H1 (cell line): Measurements from ENCODE around the gene SEMA6A. TPM values are rescaled to one million over a fixed set of nuclear protein-coding genes. Genes with fewer than 3 reads are reported as not detected.

ENCODE experiments used
- CTCF ChIA-PET: fragments of 300-600 bp; sonication (Branson Sonifier 250); formaldehyde crosslinking; loops from one replicate; lab custom pipeline; 2021; ENCODE audit not compliant: partially characterized antibody; lab: Charles Lee
- POLR2A ChIA-PET: fragments of 300-600 bp; sonication (Branson Sonifier 250); formaldehyde crosslinking; loops from one replicate; lab custom pipeline; 2021; ENCODE audit warnings: inconsistent platforms; ENCODE audit not compliant: partially characterized antibody; lab: Charles Lee
- DNase-seq, 2 experiments: peaks; one replicate each; pipeline versions ENCODE4 v3.0.0 to v3.0.0-alpha.2; 2010 to 2022; ENCODE audit warnings: low spot score in 2 of 2, low read depth in 1 of 2, mixed read lengths in 1 of 2
- FAIRE-seq: peaks from 2 replicates; lab custom pipeline; 2011; peaks lifted over from hg19 to GRCh38; lab: Jason Lieb, UNC
- H2AFZ ChIP-seq: 2 replicates; pipeline ENCODE4 v1.8.1; 2012; ENCODE audit warnings: low read length, inconsistent platforms
- H2AK5ac ChIP-seq: 2 replicates; pipeline ENCODE4 v1.6.1; 2013; ENCODE audit warnings: low read depth, low read length
- H2BK120ac ChIP-seq: replicated peaks from 2 replicates; pipeline ENCODE3; 2013; ENCODE audit warnings: low read depth, low read length, inconsistent platforms
- H2BK12ac ChIP-seq: 2 replicates; pipeline ENCODE4 v1.6.1; 2013; ENCODE audit warnings: low read depth, low read length
- H2BK15ac ChIP-seq: 2 replicates; pipeline ENCODE4 v1.6.1; 2013; ENCODE audit warnings: low read length
- H2BK20ac ChIP-seq: 2 replicates; pipeline ENCODE4 v1.6.1; 2013; ENCODE audit warnings: low read length
- H2BK5ac ChIP-seq: 2 replicates; pipeline ENCODE4 v1.6.1; 2013; ENCODE audit warnings: low read depth, low read length
- H3K14ac ChIP-seq: 2 replicates; pipeline ENCODE4 v1.6.1; 2013; ENCODE audit warnings: inconsistent platforms; ENCODE audit not compliant: insufficient read length
- H3K18ac ChIP-seq: 2 replicates; pipeline ENCODE4 v1.6.1; 2013; ENCODE audit warnings: low read length; ENCODE audit errors: extremely low read depth
- H3K23ac ChIP-seq: 2 replicates; pipeline ENCODE4 v1.6.1; 2013; ENCODE audit warnings: inconsistent platforms; ENCODE audit not compliant: insufficient read length
- H3K23me2 ChIP-seq: 2 replicates; pipeline ENCODE4 v1.6.1; 2013; ENCODE audit warnings: low read depth, low read length
- H3K27ac ChIP-seq: 2 replicates; pipeline ENCODE4 v1.6.1; 2011; ENCODE audit warnings: low read depth, low read length, inconsistent platforms
- H3K27me3 ChIP-seq, 4 experiments: replicated peaks in 1 of 4; 1 replicate in 1 of 4; 2 replicates in 3 of 4; pipeline versions ENCODE4 v1.6.1 to v1.8.1; 2011 to 2013; ENCODE audit warnings: low read length in 3 of 4, mild to moderate bottlenecking in 3 of 4, inconsistent platforms in 2 of 4, mixed read lengths in 2 of 4, moderate library complexity in 1 of 4; ENCODE audit not compliant: control insufficient read depth in 3 of 4, insufficient read depth in 3 of 4; ENCODE audit errors: extremely low read depth in 1 of 4
- H3K36me3 ChIP-seq, 4 experiments: 2 replicates each; pipeline versions ENCODE4 v1.6.1 to v1.8.1; 2011 to 2013; ENCODE audit warnings: mild to moderate bottlenecking in 4 of 4, low read length in 3 of 4, moderate library complexity in 2 of 4, control low read depth in 1 of 4, inconsistent platforms in 1 of 4; ENCODE audit not compliant: insufficient read depth in 4 of 4, control insufficient read depth in 2 of 4
- H3K4ac ChIP-seq: replicated peaks from 2 replicates; pipeline ENCODE3; 2013; ENCODE audit warnings: low read length, low read depth, mixed read lengths, inconsistent platforms; ENCODE audit not compliant: insufficient read length
- H3K4me1 ChIP-seq, 4 experiments: replicated peaks in 1 of 4; 1 replicate in 1 of 4; 2 replicates in 3 of 4; pipeline versions ENCODE4 v1.6.1 to v1.8.1; 2011 to 2013; ENCODE audit warnings: low read length in 3 of 4, inconsistent platforms in 2 of 4, mixed read lengths in 1 of 4; ENCODE audit not compliant: insufficient read depth in 4 of 4, control insufficient read depth in 3 of 4
- H3K4me2 ChIP-seq, 2 experiments: 2 replicates each; pipeline versions ENCODE4 v1.6.1 to v1.8.1; 2011 to 2013; ENCODE audit warnings: low read depth in 2 of 2, low read length in 2 of 2, control low read depth in 1 of 2, inconsistent platforms in 1 of 2, mild to moderate bottlenecking in 1 of 2; ENCODE audit not compliant: insufficient read depth in 1 of 2
- H3K4me3 ChIP-seq, 4 experiments: fragments of 200-600, 300-600 bp in 1 of 4; sonication (generic), shearing (Covaris generic), sonication (Bioruptor Twin) in 1 of 4; 2 replicates each; pipeline versions ENCODE4 v1.5.1 to v1.8.1; 2011 to 2016; ENCODE audit warnings: low read length in 4 of 4, low read depth in 3 of 4, control low read depth in 2 of 4, inconsistent platforms in 2 of 4, mild to moderate bottlenecking in 2 of 4, mixed read lengths in 1 of 4, moderate library complexity in 1 of 4; ENCODE audit not compliant: insufficient read depth in 2 of 4; ENCODE audit errors: extremely low read depth in 1 of 4
- H3K56ac ChIP-seq: replicated peaks from 2 replicates; pipeline ENCODE3; 2013; ENCODE audit warnings: low read depth, mild to moderate bottlenecking, mixed read lengths, low read length, inconsistent platforms; ENCODE audit not compliant: insufficient read length
- H3K79me1 ChIP-seq: 2 replicates; pipeline ENCODE4 v1.6.1; 2013; ENCODE audit warnings: low read depth, low read length, control low read depth
- H3K79me2 ChIP-seq, 2 experiments: 2 replicates each; pipeline versions ENCODE4 v1.6.1 to v1.8.1; 2012 to 2013; ENCODE audit warnings: low read length in 2 of 2, mild to moderate bottlenecking in 2 of 2, inconsistent platforms in 1 of 2; ENCODE audit not compliant: insufficient read depth in 2 of 2, control insufficient read depth in 1 of 2
- H3K9ac ChIP-seq, 4 experiments: replicated peaks in 1 of 4; 1 replicate in 1 of 4; 2 replicates in 3 of 4; pipeline versions ENCODE4 v1.6.1 to v1.8.1; 2011 to 2013; ENCODE audit warnings: low read depth in 3 of 4, low read length in 3 of 4, control low read depth in 2 of 4, mild to moderate bottlenecking in 2 of 4, moderate library complexity in 2 of 4, inconsistent platforms in 1 of 4; ENCODE audit errors: extremely low read depth in 1 of 4
- H3K9me3 ChIP-seq, 2 experiments: 2 replicates each; pipeline versions ENCODE4 v1.6.1 to v1.8.1; 2012 to 2013; ENCODE audit warnings: mild to moderate bottlenecking in 2 of 2, moderate library complexity in 2 of 2, control low read depth in 1 of 2, inconsistent platforms in 1 of 2, low read depth in 1 of 2, low read length in 1 of 2, mixed read lengths in 1 of 2; ENCODE audit not compliant: insufficient read depth in 2 of 2
- H4K20me1 ChIP-seq, 2 experiments: replicated peaks in 1 of 2; 2 replicates each; pipeline versions ENCODE3 to v1.8.1; 2011 to 2013; ENCODE audit warnings: inconsistent platforms in 2 of 2, low read length in 2 of 2, mild to moderate bottlenecking in 1 of 2; ENCODE audit not compliant: insufficient read depth in 2 of 2, control insufficient read depth in 1 of 2
- H4K5ac ChIP-seq: 2 replicates; pipeline ENCODE4 v1.6.1; 2013; ENCODE audit warnings: low read length, low read depth, mixed read lengths, inconsistent platforms; ENCODE audit not compliant: insufficient read length
- H4K8ac ChIP-seq: 2 replicates; pipeline ENCODE4 v1.8.0; 2013; ENCODE audit warnings: mild to moderate bottlenecking, moderate library complexity, low read length, inconsistent platforms; ENCODE audit not compliant: insufficient read depth; ENCODE audit errors: extremely low read depth
- H4K91ac ChIP-seq: replicated peaks from 2 replicates; pipeline ENCODE3; 2013; ENCODE audit warnings: low read length, mixed read lengths, inconsistent platforms; ENCODE audit not compliant: insufficient read length
- FOSL1 ChIP-seq: IDR thresholded peaks from 2 replicates; pipeline ENCODE4 v1.6.1; 2011; ENCODE audit warnings: mild to moderate bottlenecking, low read depth, low read length, moderate library complexity; ENCODE audit not compliant: insufficient read depth
- GABPA ChIP-seq: IDR thresholded peaks from 2 replicates; pipeline ENCODE4 v1.6.1; 2011; ENCODE audit warnings: mild to moderate bottlenecking, low read length, moderate library complexity, borderline replicate concordance; ENCODE audit not compliant: insufficient read depth
- GTF2F1 ChIP-seq: IDR thresholded peaks from 2 replicates; pipeline ENCODE4 v1.6.1; 2012; ENCODE audit warnings: low read depth, low read length, improper control_type of control experiment, borderline replicate concordance
- RFX5 ChIP-seq: IDR thresholded peaks from 2 replicates; pipeline ENCODE4 v1.6.1; 2011; ENCODE audit warnings: low read depth, low read length, improper control_type of control experiment, borderline replicate concordance
- WGBS, 2 experiments: shearing (Covaris generic) in 1 of 2; methylation state at CpG; one replicate each; pipeline versions ENCODE4 v1.1.6 to v1.1.7; 2013 to 2015; ENCODE audit warnings: low lambda C conversion rate in 2 of 2, mixed read lengths in 2 of 2, inconsistent platforms in 1 of 2, low coverage in 1 of 2, missing lambda C conversion rate in 1 of 2; ENCODE audit not compliant: insufficient replicate concordance in 2 of 2, insufficient coverage in 1 of 2, insufficient read length in 1 of 2; ENCODE audit errors: extremely low coverage in 1 of 2, missing lambda C conversion rate in 1 of 2; 5-methylcytosine and 5-hydroxymethylcytosine counted together
- polyA plus RNA-seq, 7 experiments: library from polyadenylated mRNA; depleted of rRNA in 3 of 7; stranded (reverse) in 5 of 7; unstranded in 2 of 7; fragments of >200 nt in 5 of 7; fragments of 200-250 nt in 2 of 7; gene quantifications; 1 replicate in 5 of 7; 2 replicates in 1 of 7; 4 replicates in 1 of 7; pipeline versions ENCODE4 v1.2.1 to v1.2.3, GENCODE V29; 2011 to 2013; ENCODE audit warnings: missing spikeins in 2 of 7, mixed read lengths in 2 of 7
- total RNA-seq: library from RNA; stranded (reverse); fragmentation: NEBNext Ultra II Directional; extraction: Animal tissue kit (Norgen Biotek cat#: 25700); gene quantifications from 2 replicates; pipeline ENCODE4 v1.2.1, GENCODE V29; 2021

The SEMA6A gene
- total and polyA plus RNA-seq, 2 of the 8 experiments (the other 6 are each of a cell fraction or from before 2014, with no cell fraction given) = 78.3 to 277 TPM

- Histone ChIP-seq H2BK12ac (no peak overlapping the region), H3K4me1 (peaks cover 9 to 35% (median 22%) of the 10 kb centered on the region in 4 experiments; a peak in 6 of 7 replicates), H3K4me3 (no peak overlapping the region), H3K4me2 (no peak overlapping the region; a peak in 1 of 4 replicates), H3K23me2 (no peaks in the 10 kb centered on the region), H2BK15ac (no peak overlapping the region), H2BK120ac (no peak overlapping the region), H3K27me3 (no peaks in the 10 kb centered on the region), H3K9me3 (no peaks in the 10 kb centered on the region), H3K14ac (no peak overlapping the region), H2BK5ac (no peak overlapping the region), H4K5ac (no peak overlapping the region), H4K8ac (no peak overlapping the region), H3K36me3 (peaks cover 0 to 4% (median 0%) of the 10 kb centered on the region in 4 experiments; a peak in 1 of 8 replicates), H3K27ac (no peak overlapping the region), H4K20me1 (peaks cover 39 to 49% of the 10 kb centered on the region in 2 experiments), H2BK20ac (no peak overlapping the region), H3K56ac (no peak overlapping the region), H3K9ac (no peak overlapping the region), H2AFZ (no peak overlapping the region), H3K18ac (no peak overlapping the region), H4K91ac (no peak overlapping the region), H2AK5ac (no peak overlapping the region), H3K79me1 (no peaks in the 10 kb centered on the region; the same call in 1 of the 2 replicates), H3K79me2 (peaks cover 88 to 100% of the 10 kb centered on the region in 2 experiments), H3K23ac (no peak overlapping the region), H3K4ac (no peak overlapping the region)
- ChIA-PET POLR2A (no interaction called here), CTCF (no interaction called here)
- TF ChIP-seq FOSL1 (no peak), GABPA (no peak), GTF2F1 (no peak), RFX5 (no peak)
- WGBS, 2 experiments = 64% methylated on average over 1 of the region's 1 CpG; no CpG with 5 or more reads in 1 of the 2 experiments
- no peak for FAIRE-seq
- DNase-seq = no peak
Observed at GRCh38 chr5:116531635-116532034, 43.0 kb downstream of the SEMA6A start.
